ENCODE results near the gene INF2. TPM values are rescaled to one million over a fixed set of nuclear protein-coding genes. Genes with fewer than 3 reads are reported as not detected.
"Not testable (repeated sequence)": the region's sequence is repeated elsewhere in the genome, so short reads cannot be mapped to it uniquely, and the experiment has no call there.

Gene INF2
- total RNA-seq, 1 experiment from 2014 or later: 70.9 TPM

DNA sequence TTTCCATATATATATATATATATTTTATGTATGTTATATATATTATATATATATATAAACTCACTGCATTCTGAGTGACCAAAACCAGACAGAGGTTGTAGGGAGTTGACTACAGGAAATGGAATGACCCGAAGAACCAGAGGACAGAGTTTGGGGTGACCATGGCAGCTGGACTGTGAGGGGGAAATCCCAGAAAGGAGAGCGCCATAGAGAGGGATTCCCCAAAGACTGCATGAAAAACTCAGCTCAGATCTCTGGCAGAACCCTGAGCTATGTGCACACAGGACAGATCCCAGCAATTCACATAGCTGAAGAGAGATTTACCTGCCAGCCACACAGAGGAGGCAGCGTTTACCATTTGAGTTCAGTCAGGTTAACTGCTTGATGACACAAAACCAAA is 19.7 kb upstream of the INF2 start:
- BruUV-seq (replicated peaks): no TSS peak
- H3K27me3 ChIP-seq (replicated peaks; ENCODE audit: insufficient read depth, low read depth, low read length, poor library complexity): no peaks in the 10 kb centered on the region
- intact Hi-C loops (cut with micrococcal nuclease; ENCODE audit: unreplicated experiment): no loop called here
- DNase-seq (ENCODE audit: low spot score): no peak
- TF ChIP-seq CTCF (conservative IDR thresholded peaks at IDR 0.05; ENCODE audit: low read depth, low read length) (no peak), EZH2 (IDR thresholded peaks at IDR 0.05; ENCODE audit: borderline replicate concordance, low read depth, low read length, poor library complexity, severe bottlenecking) (no peak)
- H3K36me3 ChIP-seq (ENCODE audit: insufficient read depth, low read length, poor library complexity, severe bottlenecking): no peaks in the 10 kb centered on the region
- ChIA-PET POLR2A (ENCODE audit: low non-redundant PET) (no interaction called here), CTCF (interaction anchor here (0.6 kb wide), 1 partner anchor 315 kb away, joined by 3 read pairs; no protein-coding TSS in a partner anchor)
- no peak overlapping the region for H3K27ac ChIP-seq (ENCODE audit: low read depth, low read length, poor library complexity, severe bottlenecking)
- peaks cover 7% of the 10 kb centered on the region for H3K4me1 ChIP-seq (ENCODE audit: insufficient read depth, low read length, poor library complexity, severe bottlenecking)
- no peak overlapping the region for H3K4me3 ChIP-seq (ENCODE audit: low read depth, low read length, poor library complexity, severe bottlenecking)
- H3K9me3 ChIP-seq (ENCODE audit: low read depth, low read length, poor library complexity, severe bottlenecking): no peaks in the 10 kb centered on the region

DNA sequence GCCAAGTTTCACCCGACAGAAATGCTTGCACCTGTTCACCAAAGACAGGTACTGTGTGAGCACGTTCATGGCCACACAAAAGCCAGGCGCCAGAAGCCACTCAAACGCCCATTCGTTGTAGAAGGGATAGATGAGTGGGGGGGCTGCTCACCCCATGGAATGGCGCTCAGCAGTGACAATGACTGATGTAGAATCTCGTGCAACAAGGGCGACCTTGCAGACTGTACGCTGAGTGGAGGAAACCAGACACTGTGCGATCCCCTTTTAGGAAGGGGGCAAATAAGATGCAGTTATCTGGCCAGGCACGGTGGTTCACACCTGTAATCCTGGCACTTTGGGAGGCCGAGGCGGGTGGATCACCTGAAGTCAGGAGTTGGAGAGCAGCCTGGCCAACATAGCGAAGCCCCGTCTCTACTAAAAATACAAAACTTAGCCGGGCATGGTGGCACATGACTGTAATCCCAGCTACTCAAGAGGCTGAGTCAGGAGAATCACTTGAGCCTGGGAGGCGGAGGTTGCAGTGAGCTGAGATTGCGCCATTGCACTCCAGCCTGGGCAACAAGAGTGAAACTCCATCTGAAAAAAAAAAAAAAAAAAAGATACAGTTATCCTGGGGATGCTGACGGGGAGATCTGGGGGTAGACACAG is 18.0 kb upstream of the INF2 start:
- DNase-seq (ENCODE audit: low spot score); BruUV-seq (replicated peaks); H3K27ac ChIP-seq (ENCODE audit: low read depth, low read length, poor library complexity, severe bottlenecking); H3K4me1 ChIP-seq (ENCODE audit: insufficient read depth, low read length, poor library complexity, severe bottlenecking); intact Hi-C loops (cut with micrococcal nuclease; ENCODE audit: unreplicated experiment); CTCF ChIA-PET; H3K9me3 ChIP-seq (ENCODE audit: low read depth, low read length, poor library complexity, severe bottlenecking); POLR2A ChIA-PET (ENCODE audit: low non-redundant PET); H3K36me3 ChIP-seq (ENCODE audit: insufficient read depth, low read length, poor library complexity, severe bottlenecking); H3K27me3 ChIP-seq (replicated peaks; ENCODE audit: insufficient read depth, low read depth, low read length, poor library complexity); H3K4me3 ChIP-seq (ENCODE audit: low read depth, low read length, poor library complexity, severe bottlenecking): not testable (repeated sequence)

GRCh38 chr14:104672119-104672518 is 17.3 kb upstream of the INF2 start:
- H3K27me3 ChIP-seq (replicated peaks; ENCODE audit: insufficient read depth, low read depth, low read length, poor library complexity); DNase-seq (ENCODE audit: low spot score); H3K4me3 ChIP-seq (ENCODE audit: low read depth, low read length, poor library complexity, severe bottlenecking); BruUV-seq (replicated peaks); H3K9me3 ChIP-seq (ENCODE audit: low read depth, low read length, poor library complexity, severe bottlenecking); H3K27ac ChIP-seq (ENCODE audit: low read depth, low read length, poor library complexity, severe bottlenecking); H3K4me1 ChIP-seq (ENCODE audit: insufficient read depth, low read length, poor library complexity, severe bottlenecking); CTCF ChIA-PET; intact Hi-C loops (cut with micrococcal nuclease; ENCODE audit: unreplicated experiment); POLR2A ChIA-PET (ENCODE audit: low non-redundant PET); H3K36me3 ChIP-seq (ENCODE audit: insufficient read depth, low read length, poor library complexity, severe bottlenecking): not testable (repeated sequence)

DNA sequence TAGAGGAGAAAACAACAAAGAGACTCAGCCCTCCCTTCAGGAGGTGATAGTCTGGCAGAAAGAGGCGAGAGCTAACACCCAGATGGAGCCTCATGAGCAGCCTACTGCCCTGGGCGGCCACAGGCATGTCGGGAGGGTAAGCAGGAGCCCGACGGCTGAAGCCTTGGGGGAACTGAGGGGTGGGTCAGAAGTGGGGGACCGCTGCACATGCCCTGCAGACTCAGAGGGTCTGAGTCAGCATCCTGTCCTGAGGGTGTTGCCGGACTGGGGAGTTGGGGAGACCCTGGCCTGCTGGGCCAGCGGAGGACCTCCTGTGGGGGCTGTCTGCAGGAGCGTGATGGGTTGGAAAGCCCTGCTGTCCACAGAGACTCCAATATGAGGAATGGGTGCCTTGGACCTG is 15.9 kb upstream of the INF2 start:
- BruUV-seq (replicated peaks): no TSS peak
- Histone ChIP-seq H3K36me3 (ENCODE audit: insufficient read depth, low read length, poor library complexity, severe bottlenecking) (no peaks in the 10 kb centered on the region), H3K4me1 (ENCODE audit: insufficient read depth, low read length, poor library complexity, severe bottlenecking) (peaks cover 16% of the 10 kb centered on the region), H3K9me3 (ENCODE audit: low read depth, low read length, poor library complexity, severe bottlenecking) (no peaks in the 10 kb centered on the region), H3K27me3 (replicated peaks; ENCODE audit: insufficient read depth, low read depth, low read length, poor library complexity) (no peaks in the 10 kb centered on the region), H3K27ac (ENCODE audit: low read depth, low read length, poor library complexity, severe bottlenecking) (no peak overlapping the region), H3K4me3 (ENCODE audit: low read depth, low read length, poor library complexity, severe bottlenecking) (no peak overlapping the region)
- CTCF ChIA-PET: no interaction called here
- POLR2A ChIA-PET (ENCODE audit: low non-redundant PET): no interaction called here
- no peak for TF ChIP-seq CTCF (conservative IDR thresholded peaks at IDR 0.05; ENCODE audit: low read depth, low read length)
- no peak for TF ChIP-seq EZH2 (IDR thresholded peaks at IDR 0.05; ENCODE audit: borderline replicate concordance, low read depth, low read length, poor library complexity, severe bottlenecking)
- intact Hi-C loops (cut with micrococcal nuclease; ENCODE audit: unreplicated experiment): no loop called here
- DNase-seq (ENCODE audit: low spot score): no peak
